ENCODE measurements around the gene OLFM3. TPM values are rescaled to one million over a fixed set of nuclear protein-coding genes. Genes with fewer than 3 reads are reported as not detected.

The OLFM3 gene
- total and polyA plus RNA-seq, 2 donors (not counting 3 experiments of a cell fraction or from before 2014, with no cell fraction given), result not detected

DNA sequence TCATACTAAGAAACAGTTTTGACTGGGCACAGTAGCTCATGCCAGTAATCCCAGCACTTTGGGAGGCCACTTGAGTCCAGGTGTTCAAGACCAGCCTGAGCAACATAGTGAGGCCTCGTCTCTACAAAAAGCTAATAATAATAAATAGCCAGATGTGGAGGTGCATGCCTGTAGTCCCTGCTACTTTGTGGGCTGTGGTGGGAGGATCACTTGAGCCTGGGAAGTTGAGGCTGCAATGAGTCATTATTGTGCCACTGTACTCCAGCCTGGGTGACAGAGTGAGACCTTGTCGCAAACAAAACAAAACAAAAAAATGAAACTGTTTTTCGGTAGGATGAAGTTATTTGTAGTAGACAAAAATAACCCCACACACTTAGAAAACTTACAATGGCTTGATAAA, 19.0 kb upstream of the OLFM3 start:
- TF ChIP-seq JUN (IDR thresholded peaks at IDR 0.05; ENCODE audit: borderline replicate concordance, insufficient read depth, insufficient read length, low read depth) (no peak), FOS (IDR thresholded peaks at IDR 0.05; ENCODE audit: borderline replicate concordance, insufficient read depth, low read length) (no peak), MYC (IDR thresholded peaks at IDR 0.05; ENCODE audit: low read depth, low read length) (no peak), EZH2 (IDR thresholded peaks at IDR 0.05; ENCODE audit: borderline replicate concordance, low read depth, low read length, severe bottlenecking) (no peak), POLR2A (IDR thresholded peaks at IDR 0.05; ENCODE audit: low read depth, low read length) (no peak), MAX (IDR thresholded peaks at IDR 0.05; ENCODE audit: insufficient read depth, insufficient read length) (no peak), POLR2AphosphoS5 (IDR thresholded peaks at IDR 0.05; ENCODE audit: insufficient read depth, low read depth, low read length) (no peak), GATA2 (IDR thresholded peaks at IDR 0.05; ENCODE audit: insufficient read depth, insufficient read length, low read depth, low read length) (no peak)
- TF ChIP-seq, protein P1, sequence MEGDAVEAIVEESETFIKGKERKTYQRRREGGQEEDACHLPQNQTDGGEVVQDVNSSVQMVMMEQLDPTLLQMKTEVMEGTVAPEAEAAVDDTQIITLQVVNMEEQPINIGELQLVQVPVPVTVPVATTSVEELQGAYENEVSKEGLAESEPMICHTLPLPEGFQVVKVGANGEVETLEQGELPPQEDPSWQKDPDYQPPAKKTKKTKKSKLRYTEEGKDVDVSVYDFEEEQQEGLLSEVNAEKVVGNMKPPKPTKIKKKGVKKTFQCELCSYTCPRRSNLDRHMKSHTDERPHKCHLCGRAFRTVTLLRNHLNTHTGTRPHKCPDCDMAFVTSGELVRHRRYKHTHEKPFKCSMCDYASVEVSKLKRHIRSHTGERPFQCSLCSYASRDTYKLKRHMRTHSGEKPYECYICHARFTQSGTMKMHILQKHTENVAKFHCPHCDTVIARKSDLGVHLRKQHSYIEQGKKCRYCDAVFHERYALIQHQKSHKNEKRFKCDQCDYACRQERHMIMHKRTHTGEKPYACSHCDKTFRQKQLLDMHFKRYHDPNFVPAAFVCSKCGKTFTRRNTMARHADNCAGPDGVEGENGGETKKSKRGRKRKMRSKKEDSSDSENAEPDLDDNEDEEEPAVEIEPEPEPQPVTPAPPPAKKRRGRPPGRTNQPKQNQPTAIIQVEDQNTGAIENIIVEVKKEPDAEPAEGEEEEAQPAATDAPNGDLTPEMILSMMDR (IDR thresholded peaks at IDR 0.05; ENCODE audit: extremely low read depth in 1 of 2, insufficient read depth in 1 of 2, low read depth in 1 of 2, low read length in 2 of 2), result no peak
- no peaks in the 10 kb centered on the region for H3K9me1 ChIP-seq (replicated peaks; ENCODE audit: control insufficient read depth, extremely low read depth, insufficient read depth, low read length)
- intact Hi-C loops (cut with micrococcal nuclease) (no loop called here), dilution Hi-C loops (cut with MboI; ENCODE audit: extremely low pct_ligation_motif_present, low sequenced_read_pairs) (no loop called here)
- no peaks in the 10 kb centered on the region for H3K4me1 ChIP-seq (ENCODE audit: control insufficient read depth, extremely low read depth, insufficient read depth, low read length)
- H2AFZ ChIP-seq (ENCODE audit: low read depth, low read length), result no peak overlapping the region
- CTCF ChIA-PET, result no interaction called here
- POLR2A ChIA-PET, result no interaction called here
- H3K9me3 ChIP-seq (replicated peaks; ENCODE audit: control insufficient read depth, insufficient read depth, low read length), result no peaks in the 10 kb centered on the region
- no peak for FAIRE-seq
- H3K9ac ChIP-seq (replicated peaks; ENCODE audit: extremely low read depth, insufficient read depth, low read length), result no peak overlapping the region
- H4K20me1 ChIP-seq (replicated peaks; ENCODE audit: control insufficient read depth, extremely low read depth, insufficient read depth, low read length), result no peaks in the 10 kb centered on the region
- no peaks in the 10 kb centered on the region for H3K36me3 ChIP-seq (ENCODE audit: control insufficient read depth in 2 of 2, extremely low read depth in 1 of 2, insufficient read depth in 2 of 2, low read length in 2 of 2)
- no peak overlapping the region for H3K4me2 ChIP-seq (ENCODE audit: insufficient read depth, low read length)
- BruUV-seq (replicated peaks), result no TSS peak
- no peaks in the 10 kb centered on the region for H3K27me3 ChIP-seq (ENCODE audit: control insufficient read depth in 2 of 2, insufficient read depth in 2 of 2, low read length in 2 of 2)
- no peaks in the 10 kb centered on the region for H3K79me2 ChIP-seq (ENCODE audit: control insufficient read depth, insufficient read depth, low read length)
- no peak overlapping the region for H3K27ac ChIP-seq (ENCODE audit: insufficient read depth, low read depth, low read length)
- no peak overlapping the region for H3K4me3 ChIP-seq (replicated peaks in 1 of 3; ENCODE audit: insufficient read depth in 1 of 3, low read depth in 1 of 3, low read length in 3 of 3)
- DNase-seq (ENCODE audit: low read depth, low spot score), result no peak

All from endothelial cell of umbilical vein (primary cell).